Muscle layer of colon (tissue), 2 donors: ENCODE results near the gene BRD1.
A peak's percentile ranks its signal among the peaks of the same experiment; 100 is the strongest.
"Not testable (repeated sequence)": the region's sequence is repeated elsewhere in the genome, so short reads cannot be mapped to it uniquely, and the experiment has no call there.

Source experiments
- H3K27ac ChIP-seq: one replicate; pipeline ENCODE4 v1.7.0; 2013; ENCODE audit warnings: low read depth, mild to moderate bottlenecking, low read length, moderate library complexity
- H3K27me3 ChIP-seq, 2 donors: one replicate each; pipeline ENCODE4 v1.7.0; 2013; ENCODE audit warnings: low read length in 2 of 2, mild to moderate bottlenecking in 2 of 2; ENCODE audit not compliant: insufficient read depth in 2 of 2, control insufficient read depth in 1 of 2
- H3K36me3 ChIP-seq: one replicate; pipeline ENCODE4 v1.7.0; 2013; ENCODE audit warnings: mild to moderate bottlenecking, low read length; ENCODE audit not compliant: insufficient read depth
- H3K4me1 ChIP-seq: one replicate; pipeline ENCODE4 v1.7.0; 2013; ENCODE audit warnings: mild to moderate bottlenecking, low read length; ENCODE audit not compliant: insufficient read depth
- H3K4me3 ChIP-seq, 2 donors: one replicate each; pipeline ENCODE4 v1.7.0; 2013; ENCODE audit warnings: low read length in 2 of 2, low read depth in 1 of 2, mild to moderate bottlenecking in 1 of 2, moderate library complexity in 1 of 2
- H3K9ac ChIP-seq: one replicate; pipeline ENCODE4 v1.7.0; 2013; ENCODE audit warnings: low read length
- H3K9me3 ChIP-seq: one replicate; pipeline ENCODE4 v1.7.0; 2013; ENCODE audit warnings: mild to moderate bottlenecking, low read length
- donor health status: abdominal sarcoma.
- donor health status: Adenocarcinoma of cecum.

Gene BRD1

GRCh38 chr22:49829044-49829853, 1.6 kb upstream of the BRD1 start:
- Histone ChIP-seq H3K27me3 (no peaks in the 10 kb centered on the region), H3K27ac (no peak overlapping the region), H3K4me1 (peaks cover 17% of the 10 kb centered on the region), H3K36me3 (no peaks in the 10 kb centered on the region), H3K9ac (no peak overlapping the region), H3K4me3 (no peak overlapping the region), H3K9me3 (no peaks in the 10 kb centered on the region)

- Histone ChIP-seq H3K4me1 (peaks cover 18% of the 10 kb centered on the region), H3K4me3 (no peak overlapping the region), H3K36me3 (peaks cover 4% of the 10 kb centered on the region), H3K27ac (no peak overlapping the region), H3K9me3 (no peaks in the 10 kb centered on the region), H3K9ac (no peak overlapping the region), H3K27me3 (no peaks in the 10 kb centered on the region)
Measured at GRCh38 chr22:49828599-49828965, 909 bp upstream of the BRD1 start.

GRCh38 chr22:49827271-49827852, 311 bp downstream of the BRD1 start:
- Histone ChIP-seq H3K27me3 (no peaks in the 10 kb centered on the region), H3K4me3 (peak overlapping the region in 1 of 2 donors; percentile 70), H3K9ac (no peak overlapping the region), H3K27ac (peak overlapping the region; percentile 86), H3K4me1 (peaks cover 18% of the 10 kb centered on the region), H3K36me3 (peaks cover 16% of the 10 kb centered on the region), H3K9me3 (no peaks in the 10 kb centered on the region)

- Histone ChIP-seq H3K4me3 (peak overlapping the region; percentile 70 to 71), H3K9me3 (no peaks in the 10 kb centered on the region), H3K36me3 (peaks cover 18% of the 10 kb centered on the region), H3K9ac (peak overlapping the region; percentile 54), H3K27me3 (no peaks in the 10 kb centered on the region), H3K4me1 (peaks cover 20% of the 10 kb centered on the region), H3K27ac (peak overlapping the region; percentile 86)
Measured at GRCh38 chr22:49826603-49827270, 936 bp downstream of the BRD1 start.

- H3K4me1 ChIP-seq: peaks cover 26% of the 10 kb centered on the region
- peak overlapping the region; percentile 86 for H3K27ac ChIP-seq
- H3K4me3 ChIP-seq: peak overlapping the region; percentile 70 to 71
- H3K9me3 ChIP-seq: no peaks in the 10 kb centered on the region
- no peaks in the 10 kb centered on the region for H3K27me3 ChIP-seq
- peaks cover 23% of the 10 kb centered on the region for H3K36me3 ChIP-seq
- peak overlapping the region; percentile 54 for H3K9ac ChIP-seq
Measured at GRCh38 chr22:49825944-49826602, 1.6 kb downstream of the BRD1 start.

GRCh38 chr22:49825436-49825835, 2.2 kb downstream of the BRD1 start:
- Histone ChIP-seq H3K9ac (no peak overlapping the region), H3K27me3 (no peaks in the 10 kb centered on the region), H3K4me1 (peaks cover 33% of the 10 kb centered on the region), H3K27ac (peak overlapping the region; percentile 86), H3K36me3 (peaks cover 27% of the 10 kb centered on the region), H3K9me3 (no peaks in the 10 kb centered on the region), H3K4me3 (peak overlapping the region; percentile 70 to 71)

- H3K4me1 ChIP-seq: peaks cover 33% of the 10 kb centered on the region
- H3K9ac ChIP-seq: no peak overlapping the region
- no peaks in the 10 kb centered on the region for H3K9me3 ChIP-seq
- peaks cover 32% of the 10 kb centered on the region for H3K36me3 ChIP-seq
- H3K4me3 ChIP-seq: peak overlapping the region in 1 of 2 donors; percentile 71
- no peaks in the 10 kb centered on the region for H3K27me3 ChIP-seq
- peak overlapping the region; percentile 86 for H3K27ac ChIP-seq
Measured at GRCh38 chr22:49824936-49825335, 2.7 kb downstream of the BRD1 start.

- no peak overlapping the region for H3K9ac ChIP-seq
- H3K4me3 ChIP-seq: peak overlapping the region in 1 of 2 donors; percentile 71
- peaks cover 33% of the 10 kb centered on the region for H3K4me1 ChIP-seq
- H3K9me3 ChIP-seq: no peaks in the 10 kb centered on the region
- peaks cover 34% of the 10 kb centered on the region for H3K36me3 ChIP-seq
- H3K27ac ChIP-seq: no peak overlapping the region
- no peaks in the 10 kb centered on the region for H3K27me3 ChIP-seq
Measured at GRCh38 chr22:49824185-49824925, 3.3 kb downstream of the BRD1 start.

GRCh38 chr22:49823289-49824045, 4.2 kb downstream of the BRD1 start:
- no peaks in the 10 kb centered on the region for H3K9me3 ChIP-seq
- H3K27ac ChIP-seq: no peak overlapping the region
- H3K9ac ChIP-seq: no peak overlapping the region
- no peaks in the 10 kb centered on the region for H3K27me3 ChIP-seq
- H3K4me3 ChIP-seq: no peak overlapping the region
- H3K36me3 ChIP-seq: peaks cover 36% of the 10 kb centered on the region
- H3K4me1 ChIP-seq: peaks cover 33% of the 10 kb centered on the region

- H3K27ac ChIP-seq, H3K4me3 ChIP-seq, H3K9me3 ChIP-seq, H3K27me3 ChIP-seq, H3K9ac ChIP-seq: not testable (repeated sequence)
- Histone ChIP-seq H3K4me1 (peaks cover 47% of the 10 kb centered on the region), H3K36me3 (peaks cover 48% of the 10 kb centered on the region)
Measured at GRCh38 chr22:49821741-49822140, 5.9 kb downstream of the BRD1 start.
